CD14-positive monocyte (primary cell): ENCODE data around the gene CAPN11. TPM values are rescaled to one million over a fixed set of nuclear protein-coding genes. Genes with fewer than 3 reads are reported as not detected.

Experiments
- DNase-seq, 3 donors: peaks; one replicate each; pipeline ENCODE4 v3.0.0-alpha.2; 2011 to 2022
- H2AFZ ChIP-seq: 2 replicates; pipeline ENCODE4 v1.6.0; 2012; ENCODE audit warnings: mild to moderate bottlenecking, low read depth, low read length, inconsistent platforms; ENCODE audit not compliant: insufficient read depth, poor library complexity, severe bottlenecking
- H3K27ac ChIP-seq, 2 donors: 1 replicate in 1 of 2; 2 replicates in 1 of 2; pipeline ENCODE4 v1.5.1; 2012 to 2013; ENCODE audit warnings: low read length in 2 of 2, control low read depth in 1 of 2, inconsistent platforms in 1 of 2, low read depth in 1 of 2, mild to moderate bottlenecking in 1 of 2
- H3K27me3 ChIP-seq, 2 donors: one replicate each; pipeline versions ENCODE4 v1.6.0 to v1.6.1; 2011 to 2013; ENCODE audit warnings: low read length in 2 of 2; ENCODE audit not compliant: control insufficient read depth in 2 of 2, insufficient read depth in 2 of 2
- H3K36me3 ChIP-seq, 2 donors: replicated peaks in 1 of 2; 1 replicate in 1 of 2; 2 replicates in 1 of 2; pipeline versions ENCODE4 v1.5.1 to v1.6.1; 2012 to 2013; ENCODE audit warnings: low read length in 2 of 2, control low read depth in 1 of 2, inconsistent platforms in 1 of 2, mild to moderate bottlenecking in 1 of 2; ENCODE audit not compliant: insufficient read depth in 2 of 2, control insufficient read depth in 1 of 2
- H3K4me1 ChIP-seq, 2 donors: 1 replicate in 1 of 2; 2 replicates in 1 of 2; pipeline versions ENCODE4 v1.5.1 to v1.6.1; 2012 to 2013; ENCODE audit warnings: low read length in 2 of 2, control low read depth in 1 of 2, inconsistent platforms in 1 of 2, mild to moderate bottlenecking in 1 of 2, moderate library complexity in 1 of 2; ENCODE audit not compliant: insufficient read depth in 2 of 2, control insufficient read depth in 1 of 2
- H3K4me2 ChIP-seq: replicated peaks from 2 replicates; pipeline ENCODE3; 2012; ENCODE audit warnings: low read length, moderate library complexity, mild to moderate bottlenecking; ENCODE audit not compliant: poor library complexity, severe bottlenecking; ENCODE audit errors: extremely low read depth
- H3K4me3 ChIP-seq, 3 experiments: fragments of 200-600 bp in 1 of 3; sonication (generic) in 1 of 3; replicated peaks in 1 of 3; 1 replicate in 2 of 3; 2 replicates in 1 of 3; pipeline ENCODE4 v1.5.1; 2011 to 2013; ENCODE audit warnings: low read length in 3 of 3, mild to moderate bottlenecking in 3 of 3, control low read depth in 2 of 3, low read depth in 2 of 3, inconsistent platforms in 1 of 3, moderate library complexity in 1 of 3
- H3K79me2 ChIP-seq: 2 replicates; pipeline ENCODE4 v1.6.0; 2012; ENCODE audit warnings: mild to moderate bottlenecking, control low read depth, inconsistent platforms, low read length, moderate library complexity; ENCODE audit not compliant: insufficient read depth
- H3K9ac ChIP-seq: 2 replicates; pipeline ENCODE4 v1.6.0; 2017; ENCODE audit warnings: low read length, mild to moderate bottlenecking; ENCODE audit not compliant: insufficient read depth, poor library complexity, severe bottlenecking
- H3K9me3 ChIP-seq, 2 donors: replicated peaks in 1 of 2; 1 replicate in 1 of 2; 2 replicates in 1 of 2; pipeline versions ENCODE4 v1.5.1 to v1.6.1; 2012 to 2013; ENCODE audit warnings: low read length in 2 of 2, control low read depth in 1 of 2; ENCODE audit not compliant: control insufficient read depth in 1 of 2, insufficient read depth in 1 of 2
- H4K20me1 ChIP-seq: 2 replicates; pipeline ENCODE4 v1.6.0; 2012; ENCODE audit warnings: mild to moderate bottlenecking, low read length, control low read depth, moderate library complexity; ENCODE audit not compliant: insufficient read depth
- H3K27ac Mint-ChIP-seq, 7 donors: one replicate each; pipeline ENCODE4 v1.8.0; 2020; ENCODE audit warnings: mild to moderate bottlenecking in 7 of 7, mixed read lengths in 7 of 7, moderate library complexity in 6 of 7, inconsistent platforms in 2 of 7
- H3K27me3 Mint-ChIP-seq, 3 donors: one replicate each; pipeline ENCODE4 v1.8.0; 2021 to 2022; ENCODE audit warnings: low read depth in 3 of 3, mild to moderate bottlenecking in 3 of 3, mixed read lengths in 3 of 3, moderate library complexity in 3 of 3, inconsistent platforms in 1 of 3
- H3K36me3 Mint-ChIP-seq, 2 donors: one replicate each; pipeline ENCODE4 v1.8.0; 2020; ENCODE audit warnings: mixed read lengths in 2 of 2, inconsistent platforms in 1 of 2, mild to moderate bottlenecking in 1 of 2
- H3K4me1 Mint-ChIP-seq: one replicate; pipeline ENCODE4 v1.8.0; 2020; ENCODE audit warnings: mild to moderate bottlenecking, mixed read lengths
- H3K4me3 Mint-ChIP-seq, 2 donors: one replicate each; pipeline ENCODE4 v1.8.0; 2020; ENCODE audit warnings: mild to moderate bottlenecking in 2 of 2, mixed read lengths in 2 of 2, moderate library complexity in 1 of 2
- H3K9me3 Mint-ChIP-seq, 7 donors: one replicate each; pipeline ENCODE4 v1.8.0; 2020 to 2022; ENCODE audit warnings: mixed read lengths in 7 of 7, mild to moderate bottlenecking in 6 of 7, moderate library complexity in 6 of 7, inconsistent platforms in 2 of 7
- WGBS: methylation state at CpG from one replicate; pipeline ENCODE4 v1.1.5; 2013; ENCODE audit warnings: missing lambda C conversion rate; ENCODE audit not compliant: insufficient coverage; 5-methylcytosine and 5-hydroxymethylcytosine counted together
- intact Hi-C, 2 donors: fragments of 100-400 bp; cut with micrococcal nuclease; formaldehyde crosslinking; loops; one replicate each; pipeline versions ENCODE4 v1.15.0 to v1.15.1; 2023
- polyA plus RNA-seq, 3 donors: library from polyadenylated mRNA; depleted of rRNA in 1 of 3; unstranded in 2 of 3; stranded (reverse) in 1 of 3; fragments of 300-500 nt in 2 of 3; fragments of >200 nt in 1 of 3; fragmentation: Illumina TruSeq in 2 of 3; gene quantifications; 1 replicate in 2 of 3; 2 replicates in 1 of 3; pipeline ENCODE4 v1.2.3, GENCODE V29; 2012 to 2021
- TF ChIP-seq, protein P1 (sequence below): fragments of 200-600 bp; IDR thresholded peaks from one replicate; pipeline ENCODE4 v1.8.0; 2022; ENCODE audit warnings: antibody characterized with exemption, mild to moderate bottlenecking

The CAPN11 gene
- polyA plus RNA-seq, 3 donors = 0.11 TPM; not detected in 2

DNA sequence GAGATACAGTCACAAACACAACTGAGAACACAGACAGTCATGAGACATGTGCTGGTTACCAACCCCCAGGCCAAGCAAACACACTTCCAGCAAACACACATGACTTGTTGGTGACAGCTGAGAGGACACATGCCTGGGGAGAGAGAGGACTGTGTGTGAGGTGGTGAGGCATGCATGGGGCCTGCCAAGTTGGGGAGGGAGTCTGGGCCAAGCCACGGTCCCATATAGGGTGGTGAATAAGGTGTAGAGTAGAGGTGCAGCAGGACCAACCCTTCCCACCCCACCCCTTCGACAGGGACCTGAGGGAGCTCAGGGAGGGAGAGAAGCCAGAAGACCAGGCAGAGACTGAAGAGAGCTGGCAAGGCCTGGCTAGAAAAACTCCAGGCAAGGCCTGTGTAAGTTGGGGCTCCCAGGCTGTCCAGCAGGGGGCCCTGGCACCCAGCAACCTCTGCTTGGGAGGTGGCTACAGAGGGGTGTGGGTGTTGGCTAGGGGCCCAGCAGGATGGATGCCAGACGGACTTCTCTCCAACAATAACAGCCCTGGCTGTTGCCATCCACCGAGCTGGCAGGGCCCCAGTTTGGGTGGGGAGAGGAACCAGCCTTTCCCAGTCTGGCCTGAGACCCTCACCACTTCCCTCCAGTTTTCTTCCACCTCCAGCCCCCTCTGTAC, 62.8 kb downstream of the CAPN11 start:
- H3K27me3 ChIP-seq = peaks cover 0 to 7% of the 10 kb centered on the region in 2 donors
- Mint-ChIP-seq H3K4me3 (peak overlapping the region; percentile 55 to 57), H3K27ac (peak overlapping the region in 6 of 7 donors; percentile 5 to 94 (median 71)), H3K27me3 (peaks cover 5 to 17% (median 8%) of the 10 kb centered on the region in 3 donors), H3K36me3 (peaks cover 0 to 6% of the 10 kb centered on the region in 2 donors), H3K9me3 (peaks cover 0 to 2% (median 0%) of the 10 kb centered on the region in 7 donors), H3K4me1 (peaks cover 79% of the 10 kb centered on the region)
- no peak overlapping the region for H3K9ac ChIP-seq
- peaks cover 11% of the 10 kb centered on the region for H4K20me1 ChIP-seq
- H3K4me2 ChIP-seq = peak overlapping the region; percentile 12
- peak; percentile 78 to 83 (median 82) for DNase-seq
- peaks cover 80 to 86% of the 10 kb centered on the region in 2 donors for H3K4me1 ChIP-seq
- H3K79me2 ChIP-seq = peaks cover 18% of the 10 kb centered on the region
- no CpG with 5 or more reads among the region's 4 CpGs for WGBS
- no peaks in the 10 kb centered on the region for H3K9me3 ChIP-seq
- H3K27ac ChIP-seq = peak overlapping the region in 1 of 2 donors; percentile 37
- intact Hi-C loops = loop anchor here (2.0 to 5.0 kb wide), 3 partner anchors 15 to 94 kb away; partner anchors contain the start of genes SLC35B2 (in 2 of the 2), MRPL14 (in 1 of the 2) and TMEM63B (in 1 of the 2)
- TF ChIP-seq, protein P1, sequence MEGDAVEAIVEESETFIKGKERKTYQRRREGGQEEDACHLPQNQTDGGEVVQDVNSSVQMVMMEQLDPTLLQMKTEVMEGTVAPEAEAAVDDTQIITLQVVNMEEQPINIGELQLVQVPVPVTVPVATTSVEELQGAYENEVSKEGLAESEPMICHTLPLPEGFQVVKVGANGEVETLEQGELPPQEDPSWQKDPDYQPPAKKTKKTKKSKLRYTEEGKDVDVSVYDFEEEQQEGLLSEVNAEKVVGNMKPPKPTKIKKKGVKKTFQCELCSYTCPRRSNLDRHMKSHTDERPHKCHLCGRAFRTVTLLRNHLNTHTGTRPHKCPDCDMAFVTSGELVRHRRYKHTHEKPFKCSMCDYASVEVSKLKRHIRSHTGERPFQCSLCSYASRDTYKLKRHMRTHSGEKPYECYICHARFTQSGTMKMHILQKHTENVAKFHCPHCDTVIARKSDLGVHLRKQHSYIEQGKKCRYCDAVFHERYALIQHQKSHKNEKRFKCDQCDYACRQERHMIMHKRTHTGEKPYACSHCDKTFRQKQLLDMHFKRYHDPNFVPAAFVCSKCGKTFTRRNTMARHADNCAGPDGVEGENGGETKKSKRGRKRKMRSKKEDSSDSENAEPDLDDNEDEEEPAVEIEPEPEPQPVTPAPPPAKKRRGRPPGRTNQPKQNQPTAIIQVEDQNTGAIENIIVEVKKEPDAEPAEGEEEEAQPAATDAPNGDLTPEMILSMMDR = peak; percentile 91
- no peak overlapping the region for H3K4me3 ChIP-seq
- no peaks in the 10 kb centered on the region for H3K36me3 ChIP-seq
- peak overlapping the region; percentile 60 for H2AFZ ChIP-seq

DNA sequence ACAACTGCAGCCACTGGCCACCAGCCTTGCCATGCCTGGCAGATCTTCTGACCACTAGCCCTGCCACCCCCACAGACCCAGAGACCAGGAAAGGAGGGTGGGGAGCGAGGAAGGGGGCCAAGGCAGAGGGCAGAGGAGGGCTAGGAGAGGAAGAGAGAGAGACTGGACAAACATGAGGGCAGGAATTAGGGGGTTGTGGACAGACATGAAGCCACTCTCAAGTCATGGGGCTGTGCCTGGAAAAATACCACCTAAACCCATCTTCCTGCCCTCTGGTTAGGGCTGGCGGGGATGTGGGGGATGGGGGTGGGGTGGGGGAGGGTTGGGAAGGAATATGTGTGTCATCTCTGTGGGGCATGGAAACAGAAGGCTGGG, 63.3 kb downstream of the CAPN11 start:
- peak overlapping the region in 2 of 7 donors; percentile 72 to 94 for H3K27ac Mint-ChIP-seq
- H3K36me3 Mint-ChIP-seq = peaks cover 0 to 6% of the 10 kb centered on the region in 2 donors
- Histone ChIP-seq H3K9ac (no peak overlapping the region), H3K4me2 (peak overlapping the region; percentile 12), H2AFZ (no peak overlapping the region), H3K4me1 (peaks cover 80 to 86% of the 10 kb centered on the region in 2 donors), H3K4me3 (no peak overlapping the region), H3K36me3 (no peaks in the 10 kb centered on the region), H3K9me3 (no peaks in the 10 kb centered on the region), H3K79me2 (peaks cover 24% of the 10 kb centered on the region), H3K27ac (no peak overlapping the region), H4K20me1 (peaks cover 11% of the 10 kb centered on the region), H3K27me3 (peaks cover 0 to 7% of the 10 kb centered on the region in 2 donors)
- peak overlapping the region in 1 of 2 donors; percentile 55 for H3K4me3 Mint-ChIP-seq
- intact Hi-C loops = loop anchor here (2.0 to 5.0 kb wide), 3 partner anchors 15 to 95 kb away; partner anchors contain the start of genes SLC35B2 (in 2 of the 2), MRPL14 (in 1 of the 2) and TMEM63B (in 1 of the 2)
- peaks cover 0 to 2% (median 0%) of the 10 kb centered on the region in 7 donors for H3K9me3 Mint-ChIP-seq
- TF ChIP-seq, protein P1 = no peak
- DNase-seq = no peak
- H3K4me1 Mint-ChIP-seq = peaks cover 77% of the 10 kb centered on the region
- 40% methylated on average over 1 of the region's 2 CpGs for WGBS
- peaks cover 5 to 17% (median 7%) of the 10 kb centered on the region in 3 donors for H3K27me3 Mint-ChIP-seq
